Activated CD8-positive, alpha-beta T cell treated with anti-CD3 and anti-CD28 coated beads for 36 hours (primary cell): ENCODE results near the gene PRR3. TPM values are rescaled to one million over a fixed set of nuclear protein-coding genes. Genes with fewer than 3 reads are reported as not detected.
A peak's percentile ranks its signal among the peaks of the same experiment; 100 is the strongest.
"Not testable (repeated sequence)": the region's sequence is repeated elsewhere in the genome, so short reads cannot be mapped to it uniquely, and the experiment has no call there.

Experiments used
- ATAC-seq: fragments of 200-7000 bp; cut with Tn5 transposase; one replicate; pipeline ENCODE4 v1.10.0; 2021; ENCODE audit warnings: mild to moderate bottlenecking, moderate library complexity
- CTCF ChIA-PET: fragments of 350-600 bp; sonication (Branson Sonifier 250); formaldehyde crosslinking; loops from one replicate; lab custom pipeline; 2021; ENCODE audit warnings: antibody characterized with exemption; lab: Charles Lee
- POLR2A ChIA-PET: fragments of 350-600 bp; sonication (Branson Sonifier 250); formaldehyde crosslinking; loops from one replicate; lab custom pipeline; 2021; ENCODE audit warnings: antibody characterized with exemption; lab: Charles Lee
- DNase-seq: peaks from one replicate; pipeline ENCODE4 v3.0.0-alpha.2; 2020
- H3K27ac Mint-ChIP-seq: one replicate; pipeline ENCODE4 v1.8.0; 2021; ENCODE audit warnings: mild to moderate bottlenecking, mixed read lengths
- H3K27me3 Mint-ChIP-seq: one replicate; pipeline ENCODE4 v1.8.0; 2021; ENCODE audit warnings: mixed read lengths
- H3K36me3 Mint-ChIP-seq: one replicate; pipeline ENCODE4 v1.8.0; 2021; ENCODE audit warnings: low read depth, mixed read lengths
- H3K4me1 Mint-ChIP-seq: one replicate; pipeline ENCODE4 v1.8.0; 2021; ENCODE audit warnings: low read depth, mixed read lengths
- H3K4me3 Mint-ChIP-seq: one replicate; pipeline ENCODE4 v1.8.0; 2021; ENCODE audit warnings: mild to moderate bottlenecking, moderate library complexity, mixed read lengths
- H3K9me3 Mint-ChIP-seq: one replicate; pipeline ENCODE4 v1.8.0; 2021; ENCODE audit warnings: mixed read lengths
- intact Hi-C: fragments of 100-400 bp; cut with micrococcal nuclease; formaldehyde crosslinking; loops from one replicate; pipeline ENCODE4 v1.10.0; 2022
- total RNA-seq, 2 experiments: library from RNA; stranded (reverse); gene quantifications; one replicate each; pipeline ENCODE4 v1.2.3, GENCODE V29; 2021
- TF ChIP-seq, protein P1 (sequence below): fragments of 200-600 bp; IDR thresholded peaks from one replicate; pipeline ENCODE4 v1.8.0; 2022; ENCODE audit warnings: antibody characterized with exemption, mild to moderate bottlenecking

Gene PRR3
- total RNA-seq, 2 experiments from 2014 or later = 23.0 to 24.6 TPM

DNA sequence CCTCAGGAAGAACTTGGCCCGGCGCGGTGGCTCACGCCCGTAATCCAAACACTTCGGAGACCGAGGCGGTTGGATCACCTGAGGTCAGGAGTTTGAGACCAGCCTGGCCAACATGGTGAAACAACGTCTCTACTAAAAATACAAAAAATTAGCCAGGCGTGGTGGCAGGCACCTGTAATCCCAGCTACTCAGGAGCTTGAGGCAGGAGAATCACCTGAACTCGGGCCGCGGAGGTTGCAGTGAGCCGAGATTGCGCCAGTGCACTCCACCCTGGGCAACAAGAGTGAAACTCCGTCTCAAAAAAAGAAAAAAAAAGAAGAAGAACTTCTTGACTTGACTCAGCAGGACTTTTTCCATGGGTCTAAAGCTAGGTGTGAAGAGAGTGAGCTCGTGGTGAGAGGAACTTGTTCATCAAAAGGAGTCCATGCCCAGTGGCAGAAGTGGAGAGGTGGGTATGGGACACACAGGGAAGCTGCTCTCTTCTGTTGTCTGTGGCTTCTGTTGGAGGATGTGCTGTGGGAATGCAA lies 27.7 kb upstream of the PRR3 start:
- H3K27me3 Mint-ChIP-seq = not testable (repeated sequence)
- intact Hi-C loops = loop anchor here (2.0 kb wide), 1 partner anchor 41 kb away; the partner anchor contains the start of gene HLA-E
- POLR2A ChIA-PET = interaction anchor here (0.6 to 7.4 kb wide), 12 partner anchors 8 to 262 kb away, joined by 3 to 177 read pairs (median 4); no protein-coding TSS in a partner anchor
- peaks cover 65% of the 10 kb centered on the region for H3K4me1 Mint-ChIP-seq
- H3K27ac Mint-ChIP-seq = peak overlapping the region; percentile 90
- CTCF ChIA-PET = interaction anchor here (0.8 to 6.7 kb wide), 11 partner anchors 8 to 46 kb away, joined by 3 to 188 read pairs (median 5); no protein-coding TSS in a partner anchor
- H3K4me3 Mint-ChIP-seq = peak overlapping the region; percentile 18
- H3K9me3 Mint-ChIP-seq = peaks cover 18% of the 10 kb centered on the region
- DNase-seq = peak; percentile 76
- peak; percentile 54 for ATAC-seq
- peaks cover 28% of the 10 kb centered on the region for H3K36me3 Mint-ChIP-seq

DNA sequence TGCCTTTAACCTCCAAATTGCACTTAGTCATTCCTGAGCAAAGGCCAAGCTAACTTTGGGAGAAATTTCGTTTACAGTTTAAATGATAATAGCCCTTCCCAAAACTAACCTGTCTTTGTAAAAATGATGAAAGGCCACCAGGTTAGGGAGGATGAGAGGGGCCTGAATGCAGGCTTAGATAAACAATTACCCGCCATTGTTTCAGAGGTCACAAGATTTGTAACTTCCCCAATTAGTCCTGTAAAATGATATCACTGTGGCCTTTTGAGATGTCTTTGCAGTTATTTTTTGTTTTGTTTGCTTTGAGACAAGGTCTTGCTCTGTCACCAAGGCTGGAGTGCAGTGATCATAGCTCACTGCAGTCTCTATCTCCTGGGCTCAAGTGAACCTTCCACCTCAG lies 27.1 kb upstream of the PRR3 start:
- Mint-ChIP-seq H3K9me3 (peaks cover 12% of the 10 kb centered on the region), H3K27ac (peak overlapping the region; percentile 90), H3K36me3 (peaks cover 22% of the 10 kb centered on the region), H3K4me3 (no peak overlapping the region), H3K4me1 (peaks cover 64% of the 10 kb centered on the region), H3K27me3 (no peaks in the 10 kb centered on the region)
- ATAC-seq = no peak
- TF ChIP-seq, protein P1, sequence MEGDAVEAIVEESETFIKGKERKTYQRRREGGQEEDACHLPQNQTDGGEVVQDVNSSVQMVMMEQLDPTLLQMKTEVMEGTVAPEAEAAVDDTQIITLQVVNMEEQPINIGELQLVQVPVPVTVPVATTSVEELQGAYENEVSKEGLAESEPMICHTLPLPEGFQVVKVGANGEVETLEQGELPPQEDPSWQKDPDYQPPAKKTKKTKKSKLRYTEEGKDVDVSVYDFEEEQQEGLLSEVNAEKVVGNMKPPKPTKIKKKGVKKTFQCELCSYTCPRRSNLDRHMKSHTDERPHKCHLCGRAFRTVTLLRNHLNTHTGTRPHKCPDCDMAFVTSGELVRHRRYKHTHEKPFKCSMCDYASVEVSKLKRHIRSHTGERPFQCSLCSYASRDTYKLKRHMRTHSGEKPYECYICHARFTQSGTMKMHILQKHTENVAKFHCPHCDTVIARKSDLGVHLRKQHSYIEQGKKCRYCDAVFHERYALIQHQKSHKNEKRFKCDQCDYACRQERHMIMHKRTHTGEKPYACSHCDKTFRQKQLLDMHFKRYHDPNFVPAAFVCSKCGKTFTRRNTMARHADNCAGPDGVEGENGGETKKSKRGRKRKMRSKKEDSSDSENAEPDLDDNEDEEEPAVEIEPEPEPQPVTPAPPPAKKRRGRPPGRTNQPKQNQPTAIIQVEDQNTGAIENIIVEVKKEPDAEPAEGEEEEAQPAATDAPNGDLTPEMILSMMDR = no peak
- no peak for DNase-seq
- POLR2A ChIA-PET = interaction anchor here (0.6 to 7.4 kb wide), 12 partner anchors 8 to 262 kb away, joined by 3 to 177 read pairs (median 4); no protein-coding TSS in a partner anchor
- intact Hi-C loops = no loop called here
- CTCF ChIA-PET = interaction anchor here (0.8 to 6.7 kb wide), 12 partner anchors 9 to 46 kb away, joined by 3 to 188 read pairs (median 6); no protein-coding TSS in a partner anchor

DNA sequence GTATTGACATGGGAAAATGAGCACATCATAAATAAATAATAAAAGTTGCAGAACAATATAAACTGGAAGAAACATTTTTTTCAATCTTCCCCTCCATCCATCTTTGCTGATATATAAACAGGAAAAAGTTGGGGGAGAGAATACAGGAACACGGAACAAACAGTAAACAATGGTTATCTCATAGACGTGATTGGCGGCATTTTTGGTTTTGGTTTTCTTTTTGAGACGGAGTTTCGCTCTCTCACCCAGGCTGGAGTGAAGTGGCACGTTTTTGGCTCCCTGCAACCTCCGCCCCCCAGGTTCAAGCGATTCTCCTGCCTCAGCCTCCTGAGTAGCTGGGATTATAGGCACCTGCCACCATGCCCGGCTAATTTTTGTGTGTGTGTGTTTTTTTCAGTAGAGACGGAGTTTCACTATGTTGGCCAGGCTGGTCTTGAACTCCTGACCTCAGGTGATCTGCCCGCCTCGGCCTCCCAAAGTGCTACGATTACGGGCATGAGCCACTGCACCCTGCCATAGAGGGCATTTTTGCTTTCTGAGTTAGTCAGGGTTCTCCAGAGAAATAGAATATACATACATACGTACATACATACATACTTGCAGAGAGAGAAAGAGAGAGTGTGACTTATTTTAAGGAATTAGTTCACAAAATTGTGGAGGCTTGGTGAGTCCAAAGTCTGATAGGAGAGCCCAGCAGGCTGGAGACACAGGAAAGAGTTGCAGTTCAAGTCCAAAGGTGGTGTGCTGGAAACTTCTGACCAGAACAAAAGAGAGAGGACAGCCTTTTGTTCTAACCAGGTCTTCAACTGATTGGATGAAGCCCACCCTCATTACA lies 23.4 kb upstream of the PRR3 start:
- DNase-seq (no peak), ATAC-seq (no peak)
- intact Hi-C loops = loop anchor here (2.0 kb wide), 1 partner anchor 51 kb away; no protein-coding TSS in a partner anchor
- H3K4me3 Mint-ChIP-seq = peak overlapping the region; percentile 41
- TF ChIP-seq, protein P1 = no peak
- ChIA-PET CTCF (interaction anchor here (0.8 to 6.7 kb wide), 8 partner anchors 9 to 63 kb away, joined by 3 to 188 read pairs (median 20); no protein-coding TSS in a partner anchor), POLR2A (interaction anchor here (0.7 to 7.4 kb wide), 2 partner anchors 40 to 138 kb away, joined by 3 to 177 read pairs; no protein-coding TSS in a partner anchor)
- peaks cover 43% of the 10 kb centered on the region for H3K4me1 Mint-ChIP-seq
- peaks cover 5% of the 10 kb centered on the region for H3K9me3 Mint-ChIP-seq
- peak overlapping the region; percentile 89 for H3K27ac Mint-ChIP-seq
- no peaks in the 10 kb centered on the region for H3K27me3 Mint-ChIP-seq
- peaks cover 7% of the 10 kb centered on the region for H3K36me3 Mint-ChIP-seq

DNA sequence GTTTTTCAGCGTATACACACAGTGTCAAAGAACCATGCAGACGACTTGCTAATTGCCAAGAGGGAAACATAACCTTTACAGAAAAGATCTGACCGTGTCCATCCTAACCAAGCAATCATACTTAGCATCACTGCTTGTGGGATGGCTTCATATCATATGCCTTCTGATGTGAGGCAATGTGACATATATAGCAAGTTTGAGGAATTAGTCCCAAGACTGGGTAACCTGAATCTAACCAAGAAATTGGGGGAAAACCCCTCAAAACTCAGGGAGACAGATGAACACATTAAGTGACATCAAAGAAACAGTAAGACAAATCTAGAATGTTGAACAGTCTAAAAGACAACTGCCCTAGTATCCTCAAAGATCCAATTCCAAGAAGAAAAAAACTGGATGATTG lies 19.2 kb upstream of the PRR3 start:
- H3K36me3 Mint-ChIP-seq = no peaks in the 10 kb centered on the region
- ChIA-PET POLR2A (interaction anchor here (1.2 to 4.9 kb wide), 2 partner anchors 18 to 45 kb away, joined by 3 to 35 read pairs; partner anchors contain the start of gene GNL1), CTCF (interaction anchor here (1.6 to 21.7 kb wide), 3 partner anchors 15 to 54 kb away, joined by 5 to 515 read pairs (median 96); partner anchors contain the start of genes GNL1 and PRR3)
- no peaks in the 10 kb centered on the region for H3K9me3 Mint-ChIP-seq
- peaks cover 24% of the 10 kb centered on the region for H3K4me1 Mint-ChIP-seq
- H3K27ac Mint-ChIP-seq = no peak overlapping the region
- H3K4me3 Mint-ChIP-seq = no peak overlapping the region
- intact Hi-C loops = no loop called here
- TF ChIP-seq, protein P1 = no peak
- DNase-seq (no peak), ATAC-seq (no peak)
- no peaks in the 10 kb centered on the region for H3K27me3 Mint-ChIP-seq
